ENCODE results near the gene OR51G1. TPM values are rescaled to one million over a fixed set of nuclear protein-coding genes. Genes with fewer than 3 reads are reported as not detected.

OR51G1 gene
- total and polyA plus RNA-seq, 7 experiments from 2014 or later = not detected

- Histone ChIP-seq H3K27ac (ENCODE audit: low read depth, low read length) (no peak overlapping the region), H3K27me3 (ENCODE audit: control insufficient read depth in 2 of 2, insufficient read depth in 2 of 2, low read length in 2 of 2) (no peaks in the 10 kb centered on the region), H3K4me3 (ENCODE audit: low read length) (no peak overlapping the region), H3K4me1 (ENCODE audit: control insufficient read depth in 2 of 2, insufficient read depth in 2 of 2, low read length in 2 of 2) (no peaks in the 10 kb centered on the region), H3K9me3 (ENCODE audit: control insufficient read depth in 2 of 3, low read length in 3 of 3) (no peaks in the 10 kb centered on the region), H3K36me3 (ENCODE audit: control insufficient read depth in 2 of 3, insufficient read depth in 3 of 3, low read length in 3 of 3) (no peaks in the 10 kb centered on the region)
- no peaks in the 10 kb centered on the region for H3K4me1 Mint-ChIP-seq
- H3K4me3 Mint-ChIP-seq = no peak overlapping the region
- CTCF ChIA-PET = no interaction called here
- peaks cover 0 to 19% (median 14%) of the 10 kb centered on the region in 5 donors for H3K27me3 Mint-ChIP-seq
- H3K27ac Mint-ChIP-seq = no peak overlapping the region
- intact Hi-C loops (cut with micrococcal nuclease) = no loop called here
- no peaks in the 10 kb centered on the region for H3K36me3 Mint-ChIP-seq
- ATAC-seq (no peak), DNase-seq (no peak)
- POLR2A ChIA-PET = no interaction called here
- H3K9me3 Mint-ChIP-seq = peaks cover 0 to 7% (median 0%) of the 10 kb centered on the region in 11 donors
These were observed 43.0 kb downstream of the OR51G1 start for GRCh38 chr11:4881188-4881587.

Other genes with a start within 250 kb of the OR51G1 start
- not detected for gene OR51E2, start 226.5 kb downstream of the OR51G1 start, total RNA-seq
- not detected for gene OR51E2, start 226.5 kb downstream of the OR51G1 start, polyA plus RNA-seq
- gene MMP26, start 219.6 kb downstream of the OR51G1 start, total RNA-seq = not detected
- gene MMP26, start 219.6 kb downstream of the OR51G1 start, polyA plus RNA-seq = not detected
- not detected for gene OR51F1, start 154.4 kb downstream of the OR51G1 start, total RNA-seq
- gene OR51F1, start 154.4 kb downstream of the OR51G1 start, polyA plus RNA-seq = not detected
- not detected for gene OR52R1, start 120.0 kb downstream of the OR51G1 start, total RNA-seq
- not detected for gene OR52R1, start 120.0 kb downstream of the OR51G1 start, polyA plus RNA-seq
- gene OR51F2, start 103.0 kb downstream of the OR51G1 start, total RNA-seq = not detected
- not detected for gene OR51F2, start 103.0 kb downstream of the OR51G1 start, polyA plus RNA-seq
- not detected for gene OR51S1, start 75.1 kb downstream of the OR51G1 start, total RNA-seq
- gene OR51S1, start 75.1 kb downstream of the OR51G1 start, polyA plus RNA-seq = not detected
- gene OR51T1, start 42.4 kb downstream of the OR51G1 start, total RNA-seq = not detected
- not detected for gene OR51T1, start 42.4 kb downstream of the OR51G1 start, polyA plus RNA-seq
- not detected for gene OR51A7, start 20.6 kb downstream of the OR51G1 start, total RNA-seq
- gene OR51A7, start 20.6 kb downstream of the OR51G1 start, polyA plus RNA-seq = not detected
- not detected for gene OR51G2, start 5.0 kb downstream of the OR51G1 start, total RNA-seq
- gene OR51G2, start 5.0 kb downstream of the OR51G1 start, polyA plus RNA-seq = not detected
- gene OR51A4, start 23.3 kb upstream of the OR51G1 start, total RNA-seq = not detected
- gene OR51A4, start 23.3 kb upstream of the OR51G1 start, polyA plus RNA-seq = not detected
- gene OR51A2, start 31.4 kb upstream of the OR51G1 start, total RNA-seq = not detected
- not detected for gene OR51A2, start 31.4 kb upstream of the OR51G1 start, polyA plus RNA-seq
- not detected for gene OR51L1, start 70.5 kb upstream of the OR51G1 start, total RNA-seq
- gene OR51L1, start 70.5 kb upstream of the OR51G1 start, polyA plus RNA-seq = not detected
- not detected for gene OR52J3, start 122.2 kb upstream of the OR51G1 start, total RNA-seq
- gene OR52J3, start 122.2 kb upstream of the OR51G1 start, polyA plus RNA-seq = not detected
- not detected for gene OR52E2, start 135.3 kb upstream of the OR51G1 start, total RNA-seq
- gene OR52E2, start 135.3 kb upstream of the OR51G1 start, polyA plus RNA-seq = not detected
- not detected for gene OR52E1, start 145.2 kb upstream of the OR51G1 start, total RNA-seq
- not detected for gene OR52E1, start 145.2 kb upstream of the OR51G1 start, polyA plus RNA-seq
- gene OR52A5, start 214.0 kb upstream of the OR51G1 start, total RNA-seq = not detected
- gene OR52A5, start 214.0 kb upstream of the OR51G1 start, polyA plus RNA-seq = not detected
- gene OR52A1, start 230.4 kb upstream of the OR51G1 start, total RNA-seq = not detected
- not detected for gene OR52A1, start 230.4 kb upstream of the OR51G1 start, polyA plus RNA-seq